Measurements from ENCODE around the gene TAF1.
"Not testable (repeated sequence)": the region's sequence is repeated elsewhere in the genome, so short reads cannot be mapped to it uniquely, and the experiment has no call there.

Gene TAF1

DNA sequence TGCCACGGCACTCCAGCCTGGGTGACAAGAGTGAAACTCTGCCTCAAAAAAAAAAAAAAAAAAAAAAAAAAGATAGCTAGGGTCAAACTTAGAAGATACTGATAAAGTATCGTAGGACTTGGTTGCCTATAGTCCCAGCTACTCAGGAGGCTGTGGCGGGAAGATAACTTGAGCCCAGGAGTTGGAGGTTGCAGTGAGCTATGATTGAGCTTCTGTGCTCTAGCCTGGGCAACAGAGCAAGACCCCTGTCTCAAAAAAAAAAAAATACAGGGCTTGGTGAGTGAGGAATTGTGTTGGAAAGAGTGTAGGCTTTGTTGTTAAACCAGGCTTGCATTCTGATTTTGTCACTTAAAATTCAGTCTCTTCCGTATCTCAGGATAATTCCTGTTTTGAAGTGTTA lies 6.2 kb downstream of the TAF1 start:
- no peak overlapping the region for H2AFZ ChIP-seq (ENCODE audit: low read length)
- peaks cover 10% of the 10 kb centered on the region for H3K4me1 ChIP-seq (ENCODE audit: insufficient read depth, low read length, severe bottlenecking)
- no peaks in the 10 kb centered on the region for H3K27me3 ChIP-seq (ENCODE audit: insufficient read depth, low read length)
- no peaks in the 10 kb centered on the region for H3K9me3 ChIP-seq (ENCODE audit: low read length)
- no peak overlapping the region for H3K4me2 ChIP-seq (ENCODE audit: low read length)
- no peak overlapping the region for H3K9ac ChIP-seq (ENCODE audit: low read length)
- no peaks in the 10 kb centered on the region for H4K20me1 ChIP-seq (ENCODE audit: insufficient read depth, low read length)
- H3K4me3 ChIP-seq (ENCODE audit: low read depth, low read length, poor library complexity, severe bottlenecking) = no peak overlapping the region
- H3K9me2 ChIP-seq (ENCODE audit: low read depth, low read length) = no peaks in the 10 kb centered on the region
- TF ChIP-seq CTCF (IDR thresholded peaks at IDR 0.05; ENCODE audit: low read length) (no peak), EZH2 (IDR thresholded peaks at IDR 0.05; ENCODE audit: borderline replicate concordance, low read length) (no peak)
- H3K79me2 ChIP-seq (ENCODE audit: insufficient read depth, low read length) = peaks cover 8% of the 10 kb centered on the region; the same call in 1 of the 2 replicates
- peaks cover 63% of the 10 kb centered on the region for H3K36me3 ChIP-seq (ENCODE audit: insufficient read depth, low read length)
- no peak overlapping the region for H3K27ac ChIP-seq (ENCODE audit: low read depth, low read length, poor library complexity, severe bottlenecking)
- H3F3A ChIP-seq (ENCODE audit: insufficient read depth, low read length) = no peaks in the 10 kb centered on the region

GRCh38 chrX:71378732-71379131 lies 12.6 kb downstream of the TAF1 start:
- Histone ChIP-seq H3K27me3 (ENCODE audit: insufficient read depth, low read length) (no peaks in the 10 kb centered on the region), H3K4me1 (ENCODE audit: insufficient read depth, low read length, severe bottlenecking) (no peaks in the 10 kb centered on the region), H3K4me3 (ENCODE audit: low read depth, low read length, poor library complexity, severe bottlenecking) (no peak overlapping the region), H3K27ac (ENCODE audit: low read depth, low read length, poor library complexity, severe bottlenecking) (no peak overlapping the region), H4K20me1 (ENCODE audit: insufficient read depth, low read length) (no peaks in the 10 kb centered on the region), H3K9me3 (ENCODE audit: low read length) (no peaks in the 10 kb centered on the region), H3K4me2 (ENCODE audit: low read length) (no peak overlapping the region), H3K9ac (ENCODE audit: low read length) (no peak overlapping the region), H3F3A (ENCODE audit: insufficient read depth, low read length) (no peaks in the 10 kb centered on the region), H3K79me2 (ENCODE audit: insufficient read depth, low read length) (no peaks in the 10 kb centered on the region), H2AFZ (ENCODE audit: low read length) (no peak overlapping the region), H3K36me3 (ENCODE audit: insufficient read depth, low read length) (peaks cover 89% of the 10 kb centered on the region), H3K9me2 (ENCODE audit: low read depth, low read length) (no peaks in the 10 kb centered on the region)
- TF ChIP-seq CTCF (IDR thresholded peaks at IDR 0.05; ENCODE audit: low read length) (no peak), EZH2 (IDR thresholded peaks at IDR 0.05; ENCODE audit: borderline replicate concordance, low read length) (no peak)

DNA sequence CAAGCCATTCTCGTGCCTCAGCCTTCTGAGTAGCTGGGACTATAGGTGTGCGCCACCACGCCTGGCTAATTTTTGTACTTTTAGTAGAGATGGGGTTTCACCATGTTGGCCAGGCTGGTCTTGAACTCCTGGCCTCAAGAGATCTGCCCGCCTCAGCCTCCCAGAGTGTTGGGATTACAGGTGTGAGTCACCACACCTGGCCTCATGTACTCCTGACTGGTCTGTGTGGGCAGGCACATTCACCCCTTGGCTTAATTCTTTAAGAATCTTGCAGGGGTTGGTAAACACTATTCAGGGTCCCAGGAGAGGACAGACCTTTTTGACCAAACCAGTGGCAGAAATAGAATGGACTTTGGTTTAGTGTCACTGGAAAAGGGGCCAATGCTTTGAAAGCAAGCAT lies 25.6 kb downstream of the TAF1 start:
- H3K36me3 ChIP-seq (ENCODE audit: insufficient read depth, low read length) = peaks cover 84% of the 10 kb centered on the region
- H4K20me1 ChIP-seq (ENCODE audit: insufficient read depth, low read length); H3K9me2 ChIP-seq (ENCODE audit: low read depth, low read length); H3K27ac ChIP-seq (ENCODE audit: low read depth, low read length, poor library complexity, severe bottlenecking); H3F3A ChIP-seq (ENCODE audit: insufficient read depth, low read length); H3K4me3 ChIP-seq (ENCODE audit: low read depth, low read length, poor library complexity, severe bottlenecking); H3K4me2 ChIP-seq (ENCODE audit: low read length); H3K9me3 ChIP-seq (ENCODE audit: low read length); H3K4me1 ChIP-seq (ENCODE audit: insufficient read depth, low read length, severe bottlenecking); H3K9ac ChIP-seq (ENCODE audit: low read length); H3K79me2 ChIP-seq (ENCODE audit: insufficient read depth, low read length); H3K27me3 ChIP-seq (ENCODE audit: insufficient read depth, low read length); H2AFZ ChIP-seq (ENCODE audit: low read length): not testable (repeated sequence)

- Histone ChIP-seq H3K4me3 (ENCODE audit: low read depth, low read length, poor library complexity, severe bottlenecking) (no peak overlapping the region), H3K4me2 (ENCODE audit: low read length) (no peak overlapping the region), H3F3A (ENCODE audit: insufficient read depth, low read length) (no peaks in the 10 kb centered on the region), H3K27me3 (ENCODE audit: insufficient read depth, low read length) (no peaks in the 10 kb centered on the region), H3K79me2 (ENCODE audit: insufficient read depth, low read length) (no peaks in the 10 kb centered on the region), H4K20me1 (ENCODE audit: insufficient read depth, low read length) (no peaks in the 10 kb centered on the region), H3K9me3 (ENCODE audit: low read length) (no peaks in the 10 kb centered on the region), H3K9ac (ENCODE audit: low read length) (no peak overlapping the region), H3K27ac (ENCODE audit: low read depth, low read length, poor library complexity, severe bottlenecking) (no peak overlapping the region), H3K9me2 (ENCODE audit: low read depth, low read length) (no peaks in the 10 kb centered on the region), H3K4me1 (ENCODE audit: insufficient read depth, low read length, severe bottlenecking) (no peaks in the 10 kb centered on the region), H3K36me3 (ENCODE audit: insufficient read depth, low read length) (peaks cover 88% of the 10 kb centered on the region), H2AFZ (ENCODE audit: low read length) (no peak overlapping the region)
- TF ChIP-seq CTCF (IDR thresholded peaks at IDR 0.05; ENCODE audit: low read length) (no peak), EZH2 (IDR thresholded peaks at IDR 0.05; ENCODE audit: borderline replicate concordance, low read length) (no peak)
These were observed 27.8 kb downstream of the TAF1 start for GRCh38 chrX:71393919-71394318.

Measured in OCI-LY1 (cell line).